ENCODE results near the gene HTR1E. TPM values are rescaled to one million over a fixed set of nuclear protein-coding genes. Genes with fewer than 3 reads are reported as not detected.

The HTR1E gene
- total RNA-seq, 2 donors from 2014 or later, result not detected

Other genes with a start within 250 kb of the HTR1E start
- not detected for gene CGA, start 157.6 kb downstream of the HTR1E start, total RNA-seq
- gene ZNF292, start 218.0 kb downstream of the HTR1E start, total RNA-seq, result 10 to 100 TPM; 46.5 to 61.2 TPM